Measurements from ENCODE around the gene FHIT.

- TF ChIP-seq CTCF (IDR thresholded peaks at IDR 0.05) (no peak), POLR2A (IDR thresholded peaks at IDR 0.05) (no peak)
Observed at GRCh38 chr3:60424942-60425341, 826.3 kb downstream of the FHIT start.
